GM21390 (cell line): Measurements from ENCODE around the gene ATG7.
"Not testable (repeated sequence)": the region's sequence is repeated elsewhere in the genome, so short reads cannot be mapped to it uniquely, and the experiment has no call there.

Source experiments
- ATAC-seq: cut with Tn5 transposase; IDR thresholded peaks from one replicate; pipeline ENCODE4 v1.9.1; 2021; ENCODE audit not compliant: unreplicated experiment

Gene ATG7

DNA sequence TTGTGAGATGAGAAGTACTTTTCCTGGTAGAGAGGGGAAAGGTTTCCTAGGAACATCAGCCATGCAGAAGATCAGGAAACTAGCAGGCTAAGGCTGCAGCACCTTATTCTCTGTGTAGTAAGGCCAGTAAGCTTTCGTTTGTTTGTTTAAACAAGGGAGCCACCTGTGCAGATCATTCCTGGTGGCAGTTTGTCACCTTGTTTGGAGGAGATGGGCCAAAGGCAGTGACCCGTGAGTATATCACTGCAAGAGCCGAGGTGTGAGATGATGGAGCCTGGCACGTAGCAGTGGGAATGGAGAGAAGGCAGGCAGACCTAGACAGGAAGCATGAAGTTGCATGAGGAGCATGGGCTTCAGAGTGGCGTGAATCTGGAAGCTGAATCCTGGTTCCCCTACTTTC, 19.6 kb downstream of the ATG7 start:
- ATAC-seq = no peak

DNA sequence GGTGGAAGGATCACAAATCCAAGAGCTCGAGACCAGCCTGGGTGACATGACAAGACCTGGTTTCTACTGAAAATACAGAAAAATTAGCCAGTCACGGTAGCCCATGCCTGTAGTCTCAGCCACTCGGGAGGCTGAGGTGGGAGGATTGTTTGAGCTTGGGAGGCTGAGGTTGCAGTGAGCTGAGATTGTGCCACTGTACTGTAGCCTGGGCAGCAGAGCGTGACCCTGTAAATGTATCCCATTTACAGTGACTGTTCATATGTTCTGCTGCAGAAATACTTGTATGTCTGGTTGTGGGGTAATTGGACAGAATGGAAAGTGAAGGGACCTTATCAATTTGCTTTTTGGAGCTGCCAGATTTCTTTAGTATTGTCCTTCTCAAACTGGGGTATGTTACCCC, 24.9 kb downstream of the ATG7 start:
- no peak for ATAC-seq

DNA sequence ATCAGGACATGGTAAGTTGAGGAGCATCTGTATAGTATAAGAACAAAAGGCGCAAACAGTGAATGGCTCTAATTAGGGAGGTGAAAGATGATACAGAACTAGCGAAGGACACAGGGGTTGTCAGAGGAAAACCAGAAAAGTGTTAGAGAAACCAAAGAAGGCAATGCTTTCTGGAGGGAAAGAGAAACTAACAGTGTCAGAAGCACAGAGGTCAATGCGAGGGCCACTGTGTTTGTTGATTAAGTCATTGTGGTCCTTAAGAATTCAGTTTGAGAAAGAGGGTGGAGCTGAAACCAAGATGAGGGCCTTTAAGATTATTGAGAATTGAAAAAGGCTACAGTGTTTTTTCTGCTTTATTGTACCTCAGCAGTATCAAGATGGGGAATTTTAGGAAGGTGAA, 28.8 kb downstream of the ATG7 start:
- ATAC-seq = peak; percentile 90

DNA sequence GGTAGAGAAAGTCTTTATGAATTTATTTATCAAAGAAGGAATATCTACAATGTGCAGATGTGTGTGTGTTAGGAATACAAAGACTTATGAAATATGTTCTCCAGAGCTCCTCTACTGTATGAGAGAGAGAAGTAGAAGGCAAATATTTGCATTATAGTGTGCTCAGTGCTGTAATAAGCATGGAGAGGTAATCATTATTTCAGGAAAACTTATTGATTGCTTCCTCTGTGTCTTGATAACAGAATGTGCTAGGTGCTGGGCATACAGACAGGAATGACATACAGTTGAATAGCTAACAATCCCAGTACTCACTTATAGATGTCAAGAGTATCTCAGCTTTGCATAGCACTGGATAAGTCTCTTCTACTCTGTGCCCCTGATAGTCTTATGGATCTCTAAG, 30.2 kb downstream of the ATG7 start:
- no peak for ATAC-seq

DNA sequence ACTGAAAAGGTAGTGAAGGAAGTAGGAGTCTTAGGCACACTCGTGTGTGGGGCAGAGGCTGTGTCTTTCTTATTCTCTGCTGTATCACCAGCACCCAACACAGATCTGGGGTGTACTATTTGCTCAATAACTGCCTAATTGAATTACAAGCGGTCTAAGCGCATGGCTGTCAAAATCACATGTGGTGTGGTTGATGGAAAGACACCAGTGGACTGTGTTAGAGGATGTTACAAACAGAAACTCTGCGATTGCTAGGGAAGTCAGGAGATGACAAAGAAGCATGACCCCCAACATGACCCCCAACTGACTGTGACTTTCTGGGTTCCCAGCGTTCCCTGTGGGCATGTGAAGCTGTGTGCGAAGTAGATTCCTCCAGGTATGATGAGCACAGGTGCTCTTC, 32.0 kb downstream of the ATG7 start:
- no peak for ATAC-seq

DNA sequence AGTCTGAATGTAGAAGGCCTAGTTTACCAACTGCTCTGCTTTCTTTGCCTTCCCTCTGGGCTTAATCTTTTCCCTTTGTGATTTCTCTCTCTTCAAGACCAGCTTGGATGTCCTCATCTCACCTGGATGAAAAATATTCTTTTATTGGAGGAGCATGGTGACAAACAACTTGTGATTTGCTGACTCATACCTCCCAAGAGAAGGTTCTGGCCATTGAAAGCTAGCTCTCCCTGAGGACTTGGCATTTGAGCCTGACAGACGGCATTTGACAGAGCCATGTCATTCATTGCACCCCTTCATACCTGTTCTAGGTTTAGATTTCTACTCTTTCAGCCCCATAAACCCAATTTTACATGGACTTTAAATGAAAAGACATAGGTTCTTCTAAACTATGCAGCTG, 33.3 kb downstream of the ATG7 start:
- ATAC-seq = no peak

- peak; percentile 73 for ATAC-seq
Measured at GRCh38 chr3:11306817-11307589, 34.8 kb downstream of the ATG7 start.

GRCh38 chr3:11307830-11308432, 35.7 kb downstream of the ATG7 start:
- no peak for ATAC-seq

DNA sequence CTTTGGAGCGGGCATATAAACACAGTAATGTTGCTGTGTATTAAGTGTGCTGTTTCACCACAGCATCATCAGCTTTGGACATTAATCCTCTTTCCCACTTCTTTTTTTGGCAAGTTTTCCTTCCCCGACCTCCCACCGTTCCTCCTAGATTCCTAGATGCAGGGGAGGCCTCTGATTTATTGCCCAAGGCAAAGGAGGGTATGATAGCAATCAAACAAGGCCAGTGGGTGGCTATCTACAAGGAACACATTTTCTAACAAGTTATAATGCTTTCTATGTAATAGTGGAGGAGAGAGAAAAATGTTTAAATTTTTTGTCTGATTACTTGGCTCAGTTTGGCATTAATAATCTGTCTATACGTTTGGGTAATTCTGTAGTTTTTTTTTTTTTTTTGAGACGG, 38.1 kb downstream of the ATG7 start:
- ATAC-seq = no peak

DNA sequence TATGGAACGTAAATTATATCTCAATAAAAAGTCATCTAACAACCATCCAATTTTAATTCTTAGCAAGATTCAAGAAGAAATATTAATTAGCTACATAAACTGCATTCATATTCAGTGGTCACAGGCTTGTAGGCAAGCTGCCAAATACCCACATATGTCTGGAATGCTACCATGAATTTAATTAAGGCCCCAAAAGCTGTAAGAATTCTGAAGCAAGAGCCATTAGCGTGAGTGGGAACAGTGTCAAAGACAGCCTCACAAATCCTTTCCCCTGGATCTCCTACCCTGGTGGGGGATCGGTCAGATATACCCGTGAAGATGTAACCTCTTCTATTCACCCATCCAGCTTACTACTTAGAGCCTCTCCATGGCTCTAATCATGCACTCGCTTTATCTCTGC, 40.0 kb downstream of the ATG7 start:
- no peak for ATAC-seq

- ATAC-seq = no peak
Measured at GRCh38 chr3:11317300-11317699, 45.1 kb downstream of the ATG7 start.

- no peak for ATAC-seq
Measured at GRCh38 chr3:11322931-11323330, 50.7 kb downstream of the ATG7 start.

DNA sequence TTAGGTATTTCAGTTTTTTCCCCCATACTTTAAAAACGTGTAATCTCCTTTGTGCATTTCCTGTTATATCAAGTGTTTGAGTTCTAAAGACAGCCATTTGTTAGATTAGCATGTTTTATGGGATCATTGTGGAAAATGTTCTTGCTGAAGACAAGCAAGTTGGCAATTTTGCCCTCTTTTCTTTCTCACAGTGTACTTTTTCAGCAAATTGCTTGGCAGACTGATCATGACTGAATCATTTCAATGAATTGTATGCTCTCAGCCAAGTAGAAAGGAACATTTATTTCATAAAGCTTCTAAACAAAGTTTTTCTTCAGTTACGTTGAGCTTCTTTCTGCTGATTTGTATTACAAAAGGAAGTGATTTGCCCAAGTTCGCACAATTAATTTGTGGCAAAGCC, 51.6 kb downstream of the ATG7 start:
- no peak for ATAC-seq

DNA sequence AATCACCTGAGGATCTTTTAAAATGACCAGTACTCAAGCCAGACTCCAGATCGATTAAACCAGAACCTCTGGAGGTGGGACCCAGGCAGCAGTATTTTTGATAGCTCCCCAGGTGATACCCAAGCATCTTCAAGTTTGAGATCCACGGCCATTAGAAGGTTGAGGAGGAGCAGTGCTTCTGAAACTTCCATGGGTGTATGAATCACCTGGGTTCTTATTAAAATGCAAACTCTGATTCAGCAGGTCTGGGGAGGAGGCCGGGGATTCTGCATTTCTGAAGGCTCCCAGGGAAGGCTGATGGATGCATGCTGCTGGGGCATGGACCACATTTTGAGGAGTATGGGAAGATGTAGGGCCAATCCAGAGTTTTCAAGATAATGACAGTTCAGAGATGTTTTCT, 55.4 kb downstream of the ATG7 start:
- ATAC-seq = no peak

GRCh38 chr3:11328196-11328945, 56.2 kb downstream of the ATG7 start:
- no peak for ATAC-seq

DNA sequence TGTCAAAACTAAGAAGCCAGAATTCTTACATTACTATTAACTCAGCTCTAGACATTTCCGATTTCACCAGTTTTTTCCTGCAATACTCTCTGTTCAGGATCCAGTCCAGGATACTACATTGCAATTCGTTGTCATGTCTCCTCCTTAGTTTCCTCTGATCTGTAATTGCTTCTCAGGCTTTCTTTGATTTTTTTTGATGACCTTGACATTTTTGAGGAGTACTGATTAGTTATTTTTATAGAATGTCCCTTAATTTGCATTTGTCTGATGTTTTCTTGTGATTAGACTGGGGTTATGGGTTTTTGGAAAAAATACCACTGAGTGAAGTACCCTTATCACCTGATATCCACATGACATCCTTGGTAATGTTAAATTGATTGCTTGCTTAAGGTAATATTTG, 57.6 kb downstream of the ATG7 start:
- ATAC-seq = no peak

- no peak for ATAC-seq
Measured at GRCh38 chr3:11331101-11331500, 58.9 kb downstream of the ATG7 start.

DNA sequence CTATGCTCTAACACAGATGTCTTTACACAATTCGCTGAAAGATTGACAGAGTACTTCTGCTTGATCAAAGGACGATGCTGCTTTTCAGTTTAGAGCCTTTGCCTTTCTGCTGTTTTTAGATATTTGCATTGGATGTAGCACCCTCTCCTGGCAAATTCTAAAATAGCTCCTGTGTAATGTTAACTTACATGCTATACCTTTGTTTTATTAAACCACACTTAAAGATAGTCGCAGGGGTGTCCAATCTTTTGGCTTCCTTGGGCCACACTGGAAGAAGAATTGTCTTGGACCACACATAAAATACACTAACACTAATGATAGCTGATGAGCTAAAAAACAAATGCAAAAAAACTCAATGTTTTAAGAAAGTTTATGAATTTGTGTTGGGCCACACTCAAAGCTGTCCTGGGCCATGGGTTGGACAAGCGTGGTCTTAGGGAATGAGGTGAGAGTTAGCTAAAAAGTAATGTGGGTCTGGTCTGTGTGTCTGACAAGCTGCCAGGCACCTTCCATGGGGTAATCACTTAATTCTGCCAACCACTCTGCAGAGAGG, 62.9 kb downstream of the ATG7 start:
- ATAC-seq = no peak

DNA sequence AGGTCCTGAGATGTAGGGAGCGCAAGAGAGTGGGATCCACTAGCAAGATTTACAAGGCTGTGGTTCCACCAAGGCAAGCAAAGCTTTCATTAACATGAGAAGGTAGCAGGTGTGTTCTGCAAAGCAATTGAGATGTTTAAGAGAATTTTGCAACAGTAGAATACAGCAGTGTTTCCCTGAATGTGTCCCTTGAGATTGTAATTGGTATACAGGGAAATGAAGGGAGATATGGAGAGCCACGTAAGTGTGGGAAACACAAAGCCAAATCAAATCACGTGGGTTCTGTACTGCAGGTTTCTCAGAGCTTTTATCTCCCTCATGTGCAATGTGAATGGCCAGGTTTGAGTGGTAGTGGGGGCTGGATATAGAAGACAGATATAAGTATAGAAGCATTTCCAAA, 67.3 kb downstream of the ATG7 start:
- no peak for ATAC-seq

DNA sequence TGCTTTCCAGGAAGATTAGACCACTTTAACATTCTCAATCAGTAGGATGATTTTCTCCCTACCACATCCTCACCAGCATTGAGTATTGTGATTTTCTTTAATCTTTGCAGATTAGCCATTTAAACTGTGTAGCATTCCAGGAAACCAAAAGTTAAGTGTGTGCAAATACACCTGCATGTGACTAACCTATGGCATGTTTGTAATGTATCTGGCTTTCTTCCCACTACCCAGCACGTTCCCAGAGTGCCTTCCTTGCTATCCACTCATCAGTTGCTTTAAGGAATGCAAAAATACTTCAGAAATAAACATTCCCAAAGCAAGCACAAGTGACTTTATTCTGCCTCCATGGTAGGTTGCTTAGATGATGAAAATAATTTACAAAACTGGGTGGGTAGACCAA, 74.2 kb downstream of the ATG7 start:
- ATAC-seq = no peak

- not testable (repeated sequence) for ATAC-seq
Measured at GRCh38 chr3:11348877-11349276, 76.7 kb downstream of the ATG7 start.

- ATAC-seq = no peak
Measured at GRCh38 chr3:11349446-11349845, 77.2 kb downstream of the ATG7 start.
